WTC11 (cell line): ENCODE results near the gene ZDHHC11. TPM values are rescaled to one million over a fixed set of nuclear protein-coding genes. Genes with fewer than 3 reads are reported as not detected.
A peak's percentile ranks its signal among the peaks of the same experiment; 100 is the strongest.

Experiments
- ATAC-seq: fragments of 200-7000 bp; cut with Tn5 transposase; 2 replicates; pipeline ENCODE4 v1.10.0; 2021; ENCODE audit warnings: mild to moderate bottlenecking, moderate library complexity
- CTCF ChIA-PET: fragments of 300-600 bp; sonication (Branson Sonifier 250); formaldehyde crosslinking; loops from one replicate; lab custom pipeline; 2021; ENCODE audit warnings: antibody characterized with exemption; lab: Charles Lee
- POLR2A ChIA-PET: fragments of 350-600 bp; sonication (Branson Sonifier 250); formaldehyde crosslinking; loops from one replicate; lab custom pipeline; 2021; ENCODE audit warnings: antibody characterized with exemption; lab: Charles Lee
- DNase-seq: peaks from one replicate; pipeline ENCODE4 v3.0.0; 2021; ENCODE audit warnings: low spot score
- H3K27ac Mint-ChIP-seq: 2 replicates; pipeline ENCODE4 v1.8.0; 2021; ENCODE audit warnings: mixed read lengths
- H3K27me3 Mint-ChIP-seq: 2 replicates; pipeline ENCODE4 v1.8.0; 2021; ENCODE audit warnings: low read depth, mild to moderate bottlenecking, moderate library complexity, mixed read lengths
- H3K36me3 Mint-ChIP-seq: 2 replicates; pipeline ENCODE4 v1.8.0; 2021; ENCODE audit warnings: mixed read lengths
- H3K4me1 Mint-ChIP-seq: 2 replicates; pipeline ENCODE4 v1.8.0; 2022; ENCODE audit warnings: mixed read lengths
- H3K4me3 Mint-ChIP-seq: 2 replicates; pipeline ENCODE4 v1.8.0; 2021; ENCODE audit warnings: mild to moderate bottlenecking, moderate library complexity, mixed read lengths
- H3K9me3 Mint-ChIP-seq: 2 replicates; pipeline ENCODE4 v1.8.0; 2021; ENCODE audit warnings: mixed read lengths
- ETV6 ChIP-seq: sonication (generic); formaldehyde crosslinking; IDR thresholded peaks from 2 replicates; pipeline ENCODE4 v1.8.1; 2022; ENCODE audit warnings: mild to moderate bottlenecking, missing genetic modification reagents
- FOXK1 ChIP-seq: sonication (generic); formaldehyde crosslinking; IDR thresholded peaks from 2 replicates; pipeline ENCODE4 v1.8.0; 2022; ENCODE audit warnings: mild to moderate bottlenecking, moderate library complexity, missing genetic modification reagents
- FOXP1 ChIP-seq: sonication (generic); formaldehyde crosslinking; IDR thresholded peaks from 2 replicates; pipeline ENCODE4 v1.8.0; 2022; ENCODE audit warnings: missing genetic modification reagents, mild to moderate bottlenecking, moderate library complexity, borderline replicate concordance
- GRHL2 ChIP-seq: fragments of 250-450 bp; sonication (Bioruptor Pico); IDR thresholded peaks from 2 replicates; pipeline ENCODE4 v1.8.0; 2022; ENCODE audit warnings: mild to moderate bottlenecking, moderate library complexity; ENCODE audit not compliant: insufficient replicate concordance, severe bottlenecking
- IRF2 ChIP-seq: sonication (generic); formaldehyde crosslinking; IDR thresholded peaks from 2 replicates; pipeline ENCODE4 v1.8.0; 2022; ENCODE audit warnings: low read depth, missing genetic modification reagents, borderline replicate concordance
- KAT7 ChIP-seq: sonication (generic); formaldehyde crosslinking; IDR thresholded peaks from 2 replicates; pipeline ENCODE4 v1.8.1; 2023; ENCODE audit warnings: missing genetic modification reagents, mild to moderate bottlenecking, borderline replicate concordance
- NFATC4 ChIP-seq: fragments of 250-450 bp; sonication (Bioruptor Pico); IDR thresholded peaks from 2 replicates; pipeline ENCODE4 v1.9.0; 2021; ENCODE audit warnings: mild to moderate bottlenecking
- NR2C2 ChIP-seq: sonication (generic); formaldehyde crosslinking; IDR thresholded peaks from 2 replicates; pipeline ENCODE4 v1.8.0; 2022; ENCODE audit warnings: mild to moderate bottlenecking, missing genetic modification reagents
- NR3C1 ChIP-seq: sonication (generic); formaldehyde crosslinking; conservative IDR thresholded peaks from 2 replicates; pipeline ENCODE4 v1.8.1; 2023; ENCODE audit warnings: low read depth, mild to moderate bottlenecking, missing genetic modification reagents
- SOX15 ChIP-seq: fragments of 250-450 bp; sonication (Bioruptor Pico); IDR thresholded peaks from 2 replicates; pipeline ENCODE4 v1.9.0; 2021; ENCODE audit warnings: mild to moderate bottlenecking
- TCF7 ChIP-seq: sonication (generic); formaldehyde crosslinking; IDR thresholded peaks from 2 replicates; pipeline ENCODE4 v1.8.0; 2022; ENCODE audit warnings: mild to moderate bottlenecking, low read depth, missing genetic modification reagents, moderate library complexity
- ZBTB21 ChIP-seq: sonication (generic); formaldehyde crosslinking; IDR thresholded peaks from 2 replicates; pipeline ENCODE4 v1.8.1; 2023; ENCODE audit warnings: mild to moderate bottlenecking, missing genetic modification reagents, borderline replicate concordance
- ZNF121 ChIP-seq: sonication (generic); formaldehyde crosslinking; IDR thresholded peaks from 2 replicates; pipeline ENCODE4 v1.8.0; 2023; ENCODE audit warnings: missing genetic modification reagents
- ZNF219 ChIP-seq: sonication (generic); formaldehyde crosslinking; IDR thresholded peaks from 2 replicates; pipeline ENCODE4 v1.8.0; 2023; ENCODE audit warnings: missing genetic modification reagents, mild to moderate bottlenecking, borderline replicate concordance
- ZNF416 ChIP-seq: fragments of 250-450 bp; sonication (Bioruptor Pico); IDR thresholded peaks from 2 replicates; pipeline ENCODE4 v1.9.0; 2021; ENCODE audit warnings: mild to moderate bottlenecking, inconsistent platforms
- ZNF671 ChIP-seq: fragments of 250-450 bp; sonication (Bioruptor Pico); IDR thresholded peaks from 2 replicates; pipeline ENCODE4 v1.8.0; 2021; ENCODE audit warnings: mild to moderate bottlenecking
- total RNA-seq: library from RNA; stranded (reverse); gene quantifications from 3 replicates; pipeline ENCODE4 v1.2.3, GENCODE V29; 2021
- TF ChIP-seq, protein P1 (sequence below): sonication (generic); formaldehyde crosslinking; IDR thresholded peaks from 2 replicates; pipeline ENCODE4 v1.8.0; 2022; ENCODE audit warnings: mild to moderate bottlenecking, missing genetic modification reagents
- TF ChIP-seq, protein P2 (sequence below): sonication (generic); formaldehyde crosslinking; IDR thresholded peaks from 2 replicates; pipeline ENCODE4 v1.8.0; 2022; ENCODE audit warnings: missing genetic modification reagents
- TF ChIP-seq, protein P3 (sequence below): sonication (generic); formaldehyde crosslinking; IDR thresholded peaks from 2 replicates; pipeline ENCODE4 v1.8.1; 2022; ENCODE audit warnings: low read depth, mild to moderate bottlenecking, moderate library complexity, missing genetic modification reagents, borderline replicate concordance
- TF ChIP-seq, protein P4 (sequence below): sonication (generic); formaldehyde crosslinking; IDR thresholded peaks from 2 replicates; pipeline ENCODE4 v1.8.0; 2022; ENCODE audit warnings: mild to moderate bottlenecking, missing genetic modification reagents
- TF ChIP-seq, protein P5 (sequence below): sonication (generic); formaldehyde crosslinking; IDR thresholded peaks from 2 replicates; pipeline ENCODE4 v1.8.1; 2023; ENCODE audit warnings: mild to moderate bottlenecking, missing genetic modification reagents, borderline replicate concordance
- TF ChIP-seq, protein P6 (sequence below): sonication (generic); formaldehyde crosslinking; IDR thresholded peaks from 2 replicates; pipeline ENCODE4 v1.8.0; 2022; ENCODE audit warnings: mild to moderate bottlenecking, missing genetic modification reagents
- TF ChIP-seq, protein P7 (sequence below): sonication (generic); formaldehyde crosslinking; IDR thresholded peaks from 2 replicates; pipeline ENCODE4 v1.8.0; 2023; ENCODE audit warnings: missing genetic modification reagents

The ZDHHC11 gene
- total RNA-seq, 1 experiment from 2014 or later = 21.4 TPM

DNA sequence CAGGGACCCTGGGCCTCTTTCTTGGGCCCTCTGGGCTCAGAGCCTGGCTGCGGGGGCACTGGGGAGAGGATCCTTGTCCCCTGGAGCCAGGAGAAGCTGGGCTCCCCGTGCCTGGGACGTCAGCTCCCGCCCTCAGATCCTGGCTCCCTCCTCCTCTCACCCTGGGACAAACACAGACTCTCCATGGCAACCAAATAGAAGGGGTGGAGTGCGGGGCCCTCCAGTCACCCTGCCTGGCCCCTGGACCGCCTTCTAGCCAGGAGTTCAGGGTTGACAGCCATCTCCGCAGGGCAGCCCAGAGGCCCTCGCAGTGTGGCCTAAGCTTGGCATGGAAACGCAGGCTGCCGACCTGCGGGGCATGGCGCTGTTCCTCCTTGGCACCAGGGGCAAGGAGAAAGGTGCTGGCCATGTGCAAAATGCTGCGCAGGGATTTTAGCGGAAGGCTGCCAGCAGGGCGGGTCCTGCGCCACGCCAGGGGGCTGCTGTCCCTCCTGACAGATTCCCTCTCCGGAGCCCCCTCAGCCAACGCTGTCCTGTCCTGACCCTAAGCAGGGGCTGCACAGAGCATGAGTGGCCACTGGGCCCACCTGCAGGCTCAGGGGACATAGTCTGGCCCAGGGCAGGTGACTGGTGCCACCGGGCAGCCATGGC lies 1.0 kb downstream of the ZDHHC11 start (continued):
- TF ChIP-seq NR2C2 (CRISPR knock-in tag) (no peak), ZNF121 (CRISPR knock-in tag) (no peak), ZNF416 (CRISPR knock-in tag) (no peak), ZBTB21 (no peak)
- TF ChIP-seq, protein P1, sequence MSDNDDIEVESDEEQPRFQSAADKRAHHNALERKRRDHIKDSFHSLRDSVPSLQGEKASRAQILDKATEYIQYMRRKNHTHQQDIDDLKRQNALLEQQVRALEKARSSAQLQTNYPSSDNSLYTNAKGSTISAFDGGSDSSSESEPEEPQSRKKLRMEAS (CRISPR knock-in tag) = no peak

DNA sequence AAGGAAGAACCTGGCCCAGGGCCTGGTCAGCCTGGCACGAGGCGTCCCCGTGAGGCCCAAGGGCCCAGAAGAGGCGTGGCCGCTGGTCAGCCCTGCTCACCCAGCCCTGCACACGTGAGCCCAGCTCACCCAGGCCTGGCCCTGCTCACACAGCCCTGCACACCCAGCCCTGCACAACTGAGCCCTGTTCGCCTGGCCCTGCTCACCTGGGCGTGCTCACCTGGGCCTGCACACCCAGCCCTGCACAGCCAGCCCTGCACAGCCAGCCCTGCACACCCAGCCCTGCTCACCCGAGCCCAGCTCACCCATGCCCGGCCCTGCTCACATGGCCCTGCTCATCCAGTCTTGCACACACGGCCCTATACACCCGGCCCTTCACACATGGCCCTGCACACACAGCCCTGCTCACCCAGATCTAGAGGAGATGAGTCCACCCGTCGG lies 2.1 kb downstream of the ZDHHC11 start:
- H3K4me1 Mint-ChIP-seq = no peaks in the 10 kb centered on the region
- no peaks in the 10 kb centered on the region for H3K27me3 Mint-ChIP-seq
- POLR2A ChIA-PET = no interaction called here
- DNase-seq (peak; percentile 3), ATAC-seq (no peak)
- CTCF ChIA-PET = no interaction called here
- H3K36me3 Mint-ChIP-seq = peaks cover 2% of the 10 kb centered on the region; the same call in 1 of the 2 replicates
- no peak overlapping the region for H3K4me3 Mint-ChIP-seq
- H3K27ac Mint-ChIP-seq = no peak overlapping the region
- no peaks in the 10 kb centered on the region for H3K9me3 Mint-ChIP-seq
- no peak for TF ChIP-seq ZNF671 (CRISPR knock-in tag)
- TF ChIP-seq, protein P2, sequence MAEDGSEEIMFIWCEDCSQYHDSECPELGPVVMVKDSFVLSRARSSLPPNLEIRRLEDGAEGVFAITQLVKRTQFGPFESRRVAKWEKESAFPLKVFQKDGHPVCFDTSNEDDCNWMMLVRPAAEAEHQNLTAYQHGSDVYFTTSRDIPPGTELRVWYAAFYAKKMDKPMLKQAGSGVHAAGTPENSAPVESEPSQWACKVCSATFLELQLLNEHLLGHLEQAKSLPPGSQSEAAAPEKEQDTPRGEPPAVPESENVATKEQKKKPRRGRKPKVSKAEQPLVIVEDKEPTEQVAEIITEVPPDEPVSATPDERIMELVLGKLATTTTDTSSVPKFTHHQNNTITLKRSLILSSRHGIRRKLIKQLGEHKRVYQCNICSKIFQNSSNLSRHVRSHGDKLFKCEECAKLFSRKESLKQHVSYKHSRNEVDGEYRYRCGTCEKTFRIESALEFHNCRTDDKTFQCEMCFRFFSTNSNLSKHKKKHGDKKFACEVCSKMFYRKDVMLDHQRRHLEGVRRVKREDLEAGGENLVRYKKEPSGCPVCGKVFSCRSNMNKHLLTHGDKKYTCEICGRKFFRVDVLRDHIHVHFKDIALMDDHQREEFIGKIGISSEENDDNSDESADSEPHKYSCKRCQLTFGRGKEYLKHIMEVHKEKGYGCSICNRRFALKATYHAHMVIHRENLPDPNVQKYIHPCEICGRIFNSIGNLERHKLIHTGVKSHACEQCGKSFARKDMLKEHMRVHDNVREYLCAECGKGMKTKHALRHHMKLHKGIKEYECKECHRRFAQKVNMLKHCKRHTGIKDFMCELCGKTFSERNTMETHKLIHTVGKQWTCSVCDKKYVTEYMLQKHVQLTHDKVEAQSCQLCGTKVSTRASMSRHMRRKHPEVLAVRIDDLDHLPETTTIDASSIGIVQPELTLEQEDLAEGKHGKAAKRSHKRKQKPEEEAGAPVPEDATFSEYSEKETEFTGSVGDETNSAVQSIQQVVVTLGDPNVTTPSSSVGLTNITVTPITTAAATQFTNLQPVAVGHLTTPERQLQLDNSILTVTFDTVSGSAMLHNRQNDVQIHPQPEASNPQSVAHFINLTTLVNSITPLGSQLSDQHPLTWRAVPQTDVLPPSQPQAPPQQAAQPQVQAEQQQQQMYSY (CRISPR knock-in tag) = no peak
- TF ChIP-seq, protein P3, sequence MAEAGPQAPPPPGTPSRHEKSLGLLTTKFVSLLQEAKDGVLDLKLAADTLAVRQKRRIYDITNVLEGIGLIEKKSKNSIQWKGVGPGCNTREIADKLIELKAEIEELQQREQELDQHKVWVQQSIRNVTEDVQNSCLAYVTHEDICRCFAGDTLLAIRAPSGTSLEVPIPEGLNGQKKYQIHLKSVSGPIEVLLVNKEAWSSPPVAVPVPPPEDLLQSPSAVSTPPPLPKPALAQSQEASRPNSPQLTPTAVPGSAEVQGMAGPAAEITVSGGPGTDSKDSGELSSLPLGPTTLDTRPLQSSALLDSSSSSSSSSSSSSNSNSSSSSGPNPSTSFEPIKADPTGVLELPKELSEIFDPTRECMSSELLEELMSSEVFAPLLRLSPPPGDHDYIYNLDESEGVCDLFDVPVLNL (CRISPR knock-in tag) = no peak
- no peak for TF ChIP-seq GRHL2 (CRISPR knock-in tag)
- TF ChIP-seq TCF7 (CRISPR knock-in tag) = no peak
- TF ChIP-seq, protein P1 (CRISPR knock-in tag) = no peak
- TF ChIP-seq, protein P4, sequence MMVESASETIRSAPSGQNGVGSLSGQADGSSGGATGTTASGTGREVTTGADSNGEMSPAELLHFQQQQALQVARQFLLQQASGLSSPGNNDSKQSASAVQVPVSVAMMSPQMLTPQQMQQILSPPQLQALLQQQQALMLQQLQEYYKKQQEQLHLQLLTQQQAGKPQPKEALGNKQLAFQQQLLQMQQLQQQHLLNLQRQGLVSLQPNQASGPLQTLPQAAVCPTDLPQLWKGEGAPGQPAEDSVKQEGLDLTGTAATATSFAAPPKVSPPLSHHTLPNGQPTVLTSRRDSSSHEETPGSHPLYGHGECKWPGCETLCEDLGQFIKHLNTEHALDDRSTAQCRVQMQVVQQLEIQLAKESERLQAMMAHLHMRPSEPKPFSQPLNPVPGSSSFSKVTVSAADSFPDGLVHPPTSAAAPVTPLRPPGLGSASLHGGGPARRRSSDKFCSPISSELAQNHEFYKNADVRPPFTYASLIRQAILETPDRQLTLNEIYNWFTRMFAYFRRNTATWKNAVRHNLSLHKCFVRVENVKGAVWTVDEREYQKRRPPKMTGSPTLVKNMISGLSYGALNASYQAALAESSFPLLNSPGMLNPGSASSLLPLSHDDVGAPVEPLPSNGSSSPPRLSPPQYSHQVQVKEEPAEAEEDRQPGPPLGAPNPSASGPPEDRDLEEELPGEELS (CRISPR knock-in tag) = no peak
- TF ChIP-seq FOXK1 (CRISPR knock-in tag) = no peak
- no peak for TF ChIP-seq KAT7 (CRISPR knock-in tag)
- no peak for TF ChIP-seq ZNF219 (CRISPR knock-in tag)
- TF ChIP-seq SOX15 (CRISPR knock-in tag) = no peak
- TF ChIP-seq NFATC4 = no peak
- TF ChIP-seq, protein P5, sequence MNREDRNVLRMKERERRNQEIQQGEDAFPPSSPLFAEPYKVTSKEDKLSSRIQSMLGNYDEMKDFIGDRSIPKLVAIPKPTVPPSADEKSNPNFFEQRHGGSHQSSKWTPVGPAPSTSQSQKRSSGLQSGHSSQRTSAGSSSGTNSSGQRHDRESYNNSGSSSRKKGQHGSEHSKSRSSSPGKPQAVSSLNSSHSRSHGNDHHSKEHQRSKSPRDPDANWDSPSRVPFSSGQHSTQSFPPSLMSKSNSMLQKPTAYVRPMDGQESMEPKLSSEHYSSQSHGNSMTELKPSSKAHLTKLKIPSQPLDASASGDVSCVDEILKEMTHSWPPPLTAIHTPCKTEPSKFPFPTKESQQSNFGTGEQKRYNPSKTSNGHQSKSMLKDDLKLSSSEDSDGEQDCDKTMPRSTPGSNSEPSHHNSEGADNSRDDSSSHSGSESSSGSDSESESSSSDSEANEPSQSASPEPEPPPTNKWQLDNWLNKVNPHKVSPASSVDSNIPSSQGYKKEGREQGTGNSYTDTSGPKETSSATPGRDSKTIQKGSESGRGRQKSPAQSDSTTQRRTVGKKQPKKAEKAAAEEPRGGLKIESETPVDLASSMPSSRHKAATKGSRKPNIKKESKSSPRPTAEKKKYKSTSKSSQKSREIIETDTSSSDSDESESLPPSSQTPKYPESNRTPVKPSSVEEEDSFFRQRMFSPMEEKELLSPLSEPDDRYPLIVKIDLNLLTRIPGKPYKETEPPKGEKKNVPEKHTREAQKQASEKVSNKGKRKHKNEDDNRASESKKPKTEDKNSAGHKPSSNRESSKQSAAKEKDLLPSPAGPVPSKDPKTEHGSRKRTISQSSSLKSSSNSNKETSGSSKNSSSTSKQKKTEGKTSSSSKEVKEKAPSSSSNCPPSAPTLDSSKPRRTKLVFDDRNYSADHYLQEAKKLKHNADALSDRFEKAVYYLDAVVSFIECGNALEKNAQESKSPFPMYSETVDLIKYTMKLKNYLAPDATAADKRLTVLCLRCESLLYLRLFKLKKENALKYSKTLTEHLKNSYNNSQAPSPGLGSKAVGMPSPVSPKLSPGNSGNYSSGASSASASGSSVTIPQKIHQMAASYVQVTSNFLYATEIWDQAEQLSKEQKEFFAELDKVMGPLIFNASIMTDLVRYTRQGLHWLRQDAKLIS = no peak
- TF ChIP-seq ETV6 = no peak
- TF ChIP-seq FOXP1 = no peak
- no peak for TF ChIP-seq IRF2
- TF ChIP-seq, protein P6, sequence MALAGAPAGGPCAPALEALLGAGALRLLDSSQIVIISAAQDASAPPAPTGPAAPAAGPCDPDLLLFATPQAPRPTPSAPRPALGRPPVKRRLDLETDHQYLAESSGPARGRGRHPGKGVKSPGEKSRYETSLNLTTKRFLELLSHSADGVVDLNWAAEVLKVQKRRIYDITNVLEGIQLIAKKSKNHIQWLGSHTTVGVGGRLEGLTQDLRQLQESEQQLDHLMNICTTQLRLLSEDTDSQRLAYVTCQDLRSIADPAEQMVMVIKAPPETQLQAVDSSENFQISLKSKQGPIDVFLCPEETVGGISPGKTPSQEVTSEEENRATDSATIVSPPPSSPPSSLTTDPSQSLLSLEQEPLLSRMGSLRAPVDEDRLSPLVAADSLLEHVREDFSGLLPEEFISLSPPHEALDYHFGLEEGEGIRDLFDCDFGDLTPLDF = no peak
- TF ChIP-seq, protein P7, sequence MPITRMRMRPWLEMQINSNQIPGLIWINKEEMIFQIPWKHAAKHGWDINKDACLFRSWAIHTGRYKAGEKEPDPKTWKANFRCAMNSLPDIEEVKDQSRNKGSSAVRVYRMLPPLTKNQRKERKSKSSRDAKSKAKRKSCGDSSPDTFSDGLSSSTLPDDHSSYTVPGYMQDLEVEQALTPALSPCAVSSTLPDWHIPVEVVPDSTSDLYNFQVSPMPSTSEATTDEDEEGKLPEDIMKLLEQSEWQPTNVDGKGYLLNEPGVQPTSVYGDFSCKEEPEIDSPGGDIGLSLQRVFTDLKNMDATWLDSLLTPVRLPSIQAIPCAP (CRISPR knock-in tag) = no peak
- no peak for TF ChIP-seq NR3C1 (CRISPR knock-in tag)
